ENCODE results near the gene TMEM63A.

Gene TMEM63A

GRCh38 chr1:225911191-225912130 lies 29.3 kb upstream of the TMEM63A start:
- TF ChIP-seq EZH2phosphoT487 (conservative IDR thresholded peaks at IDR 0.05; ENCODE audit: low read length), result no peak
- TF ChIP-seq, protein P1, sequence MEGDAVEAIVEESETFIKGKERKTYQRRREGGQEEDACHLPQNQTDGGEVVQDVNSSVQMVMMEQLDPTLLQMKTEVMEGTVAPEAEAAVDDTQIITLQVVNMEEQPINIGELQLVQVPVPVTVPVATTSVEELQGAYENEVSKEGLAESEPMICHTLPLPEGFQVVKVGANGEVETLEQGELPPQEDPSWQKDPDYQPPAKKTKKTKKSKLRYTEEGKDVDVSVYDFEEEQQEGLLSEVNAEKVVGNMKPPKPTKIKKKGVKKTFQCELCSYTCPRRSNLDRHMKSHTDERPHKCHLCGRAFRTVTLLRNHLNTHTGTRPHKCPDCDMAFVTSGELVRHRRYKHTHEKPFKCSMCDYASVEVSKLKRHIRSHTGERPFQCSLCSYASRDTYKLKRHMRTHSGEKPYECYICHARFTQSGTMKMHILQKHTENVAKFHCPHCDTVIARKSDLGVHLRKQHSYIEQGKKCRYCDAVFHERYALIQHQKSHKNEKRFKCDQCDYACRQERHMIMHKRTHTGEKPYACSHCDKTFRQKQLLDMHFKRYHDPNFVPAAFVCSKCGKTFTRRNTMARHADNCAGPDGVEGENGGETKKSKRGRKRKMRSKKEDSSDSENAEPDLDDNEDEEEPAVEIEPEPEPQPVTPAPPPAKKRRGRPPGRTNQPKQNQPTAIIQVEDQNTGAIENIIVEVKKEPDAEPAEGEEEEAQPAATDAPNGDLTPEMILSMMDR (IDR thresholded peaks at IDR 0.05; ENCODE audit: insufficient read depth, low read length, poor library complexity, severe bottlenecking), result peak; percentile 73
- H3K79me2 ChIP-seq (ENCODE audit: insufficient read depth, low read length), result no peaks in the 10 kb centered on the region
- H3K4me3 ChIP-seq (ENCODE audit: insufficient read depth, low read length, poor library complexity, severe bottlenecking), result no peak overlapping the region
- no peaks in the 10 kb centered on the region for H4K20me1 ChIP-seq (ENCODE audit: low read depth, low read length)
- H3K36me3 ChIP-seq (ENCODE audit: low read length), result no peaks in the 10 kb centered on the region
- no peaks in the 10 kb centered on the region for H3K27me3 ChIP-seq (ENCODE audit: low read length)
- no peak overlapping the region for H3K9ac ChIP-seq (ENCODE audit: low read length)
- no peaks in the 10 kb centered on the region for H3F3A ChIP-seq (ENCODE audit: insufficient read depth)
- peak overlapping the region; percentile 52 for H2AFZ ChIP-seq (ENCODE audit: low read depth, low read length, severe bottlenecking)
- no peak overlapping the region for H3K27ac ChIP-seq (ENCODE audit: low read depth, low read length)
- H3K4me2 ChIP-seq (ENCODE audit: low read depth, low read length, poor library complexity, severe bottlenecking), result no peak overlapping the region
- H3K9me3 ChIP-seq (ENCODE audit: insufficient read depth, low read length), result no peaks in the 10 kb centered on the region
- H3K9me2 ChIP-seq (replicated peaks; ENCODE audit: insufficient read depth, low read length), result no peaks in the 10 kb centered on the region

- Histone ChIP-seq H4K20me1 (ENCODE audit: low read depth, low read length) (no peaks in the 10 kb centered on the region), H3K27me3 (ENCODE audit: low read length) (no peaks in the 10 kb centered on the region), H3K79me2 (ENCODE audit: insufficient read depth, low read length) (no peaks in the 10 kb centered on the region), H3K4me2 (ENCODE audit: low read depth, low read length, poor library complexity, severe bottlenecking) (no peak overlapping the region), H2AFZ (ENCODE audit: low read depth, low read length, severe bottlenecking) (no peak overlapping the region), H3K27ac (ENCODE audit: low read depth, low read length) (no peak overlapping the region), H3F3A (ENCODE audit: insufficient read depth) (no peaks in the 10 kb centered on the region), H3K9me3 (ENCODE audit: insufficient read depth, low read length) (no peaks in the 10 kb centered on the region), H3K4me3 (ENCODE audit: insufficient read depth, low read length, poor library complexity, severe bottlenecking) (no peak overlapping the region), H3K9ac (ENCODE audit: low read length) (no peak overlapping the region), H3K9me2 (replicated peaks; ENCODE audit: insufficient read depth, low read length) (no peaks in the 10 kb centered on the region), H3K36me3 (ENCODE audit: low read length) (no peaks in the 10 kb centered on the region)
- TF ChIP-seq EZH2phosphoT487 (conservative IDR thresholded peaks at IDR 0.05; ENCODE audit: low read length), result no peak
- TF ChIP-seq, protein P1 (IDR thresholded peaks at IDR 0.05; ENCODE audit: insufficient read depth, low read length, poor library complexity, severe bottlenecking), result no peak
Measured at GRCh38 chr1:225909477-225909876, 27.3 kb upstream of the TMEM63A start.

GRCh38 chr1:225908773-225909172 lies 26.6 kb upstream of the TMEM63A start:
- TF ChIP-seq, protein P1 (IDR thresholded peaks at IDR 0.05; ENCODE audit: insufficient read depth, low read length, poor library complexity, severe bottlenecking), result no peak
- TF ChIP-seq EZH2phosphoT487 (conservative IDR thresholded peaks at IDR 0.05; ENCODE audit: low read length), result no peak
- H3K4me2 ChIP-seq (ENCODE audit: low read depth, low read length, poor library complexity, severe bottlenecking), result no peak overlapping the region
- no peaks in the 10 kb centered on the region for H4K20me1 ChIP-seq (ENCODE audit: low read depth, low read length)
- no peaks in the 10 kb centered on the region for H3K27me3 ChIP-seq (ENCODE audit: low read length)
- H3F3A ChIP-seq (ENCODE audit: insufficient read depth), result no peaks in the 10 kb centered on the region
- no peaks in the 10 kb centered on the region for H3K36me3 ChIP-seq (ENCODE audit: low read length)
- H3K27ac ChIP-seq (ENCODE audit: low read depth, low read length), result no peak overlapping the region
- H2AFZ ChIP-seq (ENCODE audit: low read depth, low read length, severe bottlenecking), result no peak overlapping the region
- no peak overlapping the region for H3K4me3 ChIP-seq (ENCODE audit: insufficient read depth, low read length, poor library complexity, severe bottlenecking)
- no peaks in the 10 kb centered on the region for H3K79me2 ChIP-seq (ENCODE audit: insufficient read depth, low read length)
- H3K9me2 ChIP-seq (replicated peaks; ENCODE audit: insufficient read depth, low read length), result no peaks in the 10 kb centered on the region
- no peak overlapping the region for H3K9ac ChIP-seq (ENCODE audit: low read length)
- no peaks in the 10 kb centered on the region for H3K9me3 ChIP-seq (ENCODE audit: insufficient read depth, low read length)

Data from SU-DHL-6 (cell line).